ENCODE data around the gene GDF15. TPM values are rescaled to one million over a fixed set of nuclear protein-coding genes. Genes with fewer than 3 reads are reported as not detected.
A peak's percentile ranks its signal among the peaks of the same experiment; 100 is the strongest.

The GDF15 gene
- total RNA-seq, 4 donors from 2014 or later = 0.41 to 13.1 (median 1.6) TPM

- Histone ChIP-seq H3K36me3 (no peaks in the 10 kb centered on the region), H3K27ac (peak overlapping the region; percentile 79 to 91), H3K9me3 (no peaks in the 10 kb centered on the region), H3K4me3 (no peak overlapping the region), H3K4me1 (peaks cover 0 to 6% of the 10 kb centered on the region in 2 donors), H3K27me3 (no peaks in the 10 kb centered on the region)
- no peak for TF ChIP-seq POLR2A (IDR thresholded peaks at IDR 0.05)
- TF ChIP-seq CTCF (IDR thresholded peaks at IDR 0.05) = no peak
- no peak for DNase-seq
- intact Hi-C loops (cut with DNase I; ENCODE audit: low total_unique reads) = no loop called here
Measured at GRCh38 chr19:18373407-18373891, 12.5 kb upstream of the GDF15 start.

GRCh38 chr19:18373892-18374629, 11.9 kb upstream of the GDF15 start:
- TF ChIP-seq POLR2A (IDR thresholded peaks at IDR 0.05) (peak in 1 of 2 donors; percentile 24), CTCF (IDR thresholded peaks at IDR 0.05) (no peak)
- intact Hi-C loops (cut with DNase I; ENCODE audit: low total_unique reads) = no loop called here
- H3K36me3 ChIP-seq = no peaks in the 10 kb centered on the region
- H3K4me1 ChIP-seq = peaks cover 0 to 6% of the 10 kb centered on the region in 2 donors
- peak; percentile 93 to 95 for DNase-seq
- H3K4me3 ChIP-seq = no peak overlapping the region
- no peaks in the 10 kb centered on the region for H3K27me3 ChIP-seq
- peak overlapping the region; percentile 79 to 91 for H3K27ac ChIP-seq
- H3K9me3 ChIP-seq = no peaks in the 10 kb centered on the region

GRCh38 chr19:18377026-18377425, 8.9 kb upstream of the GDF15 start:
- intact Hi-C loops (cut with DNase I; ENCODE audit: low total_unique reads) = no loop called here
- H3K9me3 ChIP-seq = no peaks in the 10 kb centered on the region
- peak overlapping the region in 1 of 2 donors; percentile 91 for H3K27ac ChIP-seq
- no peaks in the 10 kb centered on the region for H3K36me3 ChIP-seq
- no peaks in the 10 kb centered on the region for H3K27me3 ChIP-seq
- DNase-seq = no peak
- H3K4me1 ChIP-seq = peaks cover 0 to 18% of the 10 kb centered on the region in 2 donors
- TF ChIP-seq CTCF (IDR thresholded peaks at IDR 0.05) (no peak), POLR2A (IDR thresholded peaks at IDR 0.05) (no peak)
- H3K4me3 ChIP-seq = no peak overlapping the region

GRCh38 chr19:18379803-18380747, 5.9 kb upstream of the GDF15 start:
- intact Hi-C loops (cut with DNase I; ENCODE audit: low total_unique reads) = no loop called here
- no peak overlapping the region for H3K4me3 ChIP-seq
- H3K27me3 ChIP-seq = no peaks in the 10 kb centered on the region
- TF ChIP-seq POLR2A (IDR thresholded peaks at IDR 0.05) = peak in 1 of 2 donors; percentile 7
- no peak for TF ChIP-seq CTCF (IDR thresholded peaks at IDR 0.05)
- H3K9me3 ChIP-seq = no peaks in the 10 kb centered on the region
- peak overlapping the region; percentile 88 to 91 for H3K27ac ChIP-seq
- DNase-seq = peak; percentile 97 to 99
- peaks cover 0 to 12% of the 10 kb centered on the region in 2 donors for H3K4me1 ChIP-seq
- H3K36me3 ChIP-seq = no peaks in the 10 kb centered on the region

Measured in uterus (tissue), 4 donors.